NCI-H524 (cell line): ENCODE measurements around the gene ADAM11.

Source experiments
- DNase-seq, 2 experiments: peaks; one replicate each; lab custom pipeline; 2025; lab: John Stamatoyannopoulos, UW

ADAM11 gene

DNA sequence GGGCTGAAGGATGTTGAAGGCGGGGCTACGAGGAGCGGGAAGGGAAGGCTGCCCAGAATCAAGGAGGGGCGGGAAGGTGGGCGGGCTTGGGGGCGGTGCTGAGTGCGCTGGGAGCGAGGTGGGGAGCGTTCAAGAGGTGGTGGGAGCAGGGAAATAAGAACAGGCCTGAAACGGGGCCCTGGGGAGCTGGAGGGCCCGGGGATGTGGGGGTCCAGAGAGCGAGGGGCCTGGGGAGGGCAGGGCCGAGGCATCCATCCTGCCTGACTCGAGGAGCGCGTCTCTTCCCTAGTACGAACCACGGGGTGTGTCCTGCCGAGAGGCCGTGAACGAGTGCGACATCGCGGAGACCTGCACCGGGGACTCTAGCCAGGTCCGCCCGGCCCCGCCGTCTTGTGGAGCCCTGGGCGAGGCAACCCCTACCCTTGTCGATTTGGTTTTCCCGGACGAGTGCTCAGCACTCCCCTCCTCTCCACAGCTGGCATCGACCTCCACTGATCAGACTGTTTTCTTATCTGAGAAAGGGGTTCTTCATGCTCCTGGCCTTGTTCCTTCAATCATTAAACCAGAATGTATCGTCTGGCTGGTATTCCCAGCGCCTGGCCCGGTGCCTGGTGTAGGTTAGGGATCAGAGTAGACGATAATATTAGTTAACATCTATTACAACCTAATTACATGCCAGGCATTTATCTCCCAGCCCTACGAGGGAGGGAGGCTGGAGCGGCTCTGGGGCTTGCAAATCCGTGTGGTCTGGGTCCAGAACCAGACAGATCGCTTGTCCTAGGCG is 17.2 kb downstream of the ADAM11 start:
- no peak for DNase-seq

DNA sequence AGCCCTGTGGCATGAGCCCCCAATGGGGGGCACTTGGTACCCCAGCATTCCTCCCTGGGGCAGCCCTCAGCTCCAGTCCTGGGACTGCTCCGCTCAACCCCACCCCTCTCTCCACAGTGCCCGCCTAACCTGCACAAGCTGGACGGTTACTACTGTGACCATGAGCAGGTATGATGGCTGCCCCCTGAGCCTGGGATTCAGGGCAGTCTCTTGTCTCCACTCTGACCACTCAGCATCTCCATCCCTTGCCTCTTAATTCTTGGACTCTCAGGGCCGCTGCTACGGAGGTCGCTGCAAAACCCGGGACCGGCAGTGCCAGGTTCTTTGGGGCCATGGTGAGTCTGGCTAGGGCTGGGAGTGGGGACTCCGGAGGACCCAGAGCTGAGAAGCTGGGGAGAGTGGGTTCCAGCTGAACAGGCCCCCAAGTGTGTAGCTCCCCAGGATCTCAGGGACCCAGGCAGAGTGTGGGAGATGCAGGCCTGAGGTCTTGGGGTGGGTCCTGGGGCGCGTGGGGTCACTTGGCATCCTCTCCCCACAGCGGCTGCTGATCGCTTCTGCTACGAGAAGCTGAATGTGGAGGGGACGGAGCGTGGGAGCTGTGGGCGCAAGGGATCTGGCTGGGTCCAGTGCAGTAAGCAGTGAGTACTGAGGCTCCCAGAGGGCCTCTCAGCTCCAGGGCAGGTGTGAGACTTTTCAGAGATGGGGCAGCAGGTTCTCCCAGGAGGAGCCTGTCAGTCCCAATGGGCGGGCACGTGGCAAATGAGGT is 18.0 kb downstream of the ADAM11 start:
- no peak for DNase-seq

DNA sequence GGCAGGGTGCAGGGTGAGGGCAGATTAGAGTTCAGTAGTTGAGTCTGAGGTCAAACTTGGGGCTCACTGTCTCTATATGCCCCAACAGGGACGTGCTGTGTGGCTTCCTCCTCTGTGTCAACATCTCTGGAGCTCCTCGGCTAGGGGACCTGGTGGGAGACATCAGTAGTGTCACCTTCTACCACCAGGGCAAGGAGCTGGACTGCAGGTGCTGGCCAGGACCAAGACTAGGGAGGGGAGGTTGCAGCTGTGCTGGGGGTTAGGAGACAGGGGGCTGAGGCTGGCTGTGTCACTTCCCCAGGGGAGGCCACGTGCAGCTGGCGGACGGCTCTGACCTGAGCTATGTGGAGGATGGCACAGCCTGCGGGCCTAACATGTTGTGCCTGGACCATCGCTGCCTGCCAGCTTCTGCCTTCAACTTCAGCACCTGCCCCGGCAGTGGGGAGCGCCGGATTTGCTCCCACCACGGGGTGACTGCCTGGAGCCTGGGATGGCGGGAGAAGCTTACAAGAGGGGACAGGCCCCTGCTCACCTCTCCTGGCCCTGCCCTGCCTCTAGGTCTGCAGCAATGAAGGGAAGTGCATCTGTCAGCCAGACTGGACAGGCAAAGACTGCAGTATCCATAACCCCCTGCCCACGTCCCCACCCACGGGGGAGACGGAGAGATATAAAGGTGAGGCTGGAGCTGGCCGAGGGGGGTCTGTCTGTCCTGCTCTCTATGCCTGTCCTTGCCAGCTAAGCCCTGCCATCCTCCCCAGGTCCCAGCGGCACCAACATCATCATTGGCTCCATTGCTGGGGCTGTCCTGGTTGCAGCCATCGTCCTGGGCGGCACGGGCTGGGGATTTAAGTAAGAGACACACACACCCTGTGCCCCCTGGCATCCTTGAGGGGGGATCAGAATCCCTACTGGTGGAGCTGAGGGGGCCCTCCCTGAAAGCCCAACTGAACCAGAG is 18.9 kb downstream of the ADAM11 start:
- no peak for DNase-seq

DNA sequence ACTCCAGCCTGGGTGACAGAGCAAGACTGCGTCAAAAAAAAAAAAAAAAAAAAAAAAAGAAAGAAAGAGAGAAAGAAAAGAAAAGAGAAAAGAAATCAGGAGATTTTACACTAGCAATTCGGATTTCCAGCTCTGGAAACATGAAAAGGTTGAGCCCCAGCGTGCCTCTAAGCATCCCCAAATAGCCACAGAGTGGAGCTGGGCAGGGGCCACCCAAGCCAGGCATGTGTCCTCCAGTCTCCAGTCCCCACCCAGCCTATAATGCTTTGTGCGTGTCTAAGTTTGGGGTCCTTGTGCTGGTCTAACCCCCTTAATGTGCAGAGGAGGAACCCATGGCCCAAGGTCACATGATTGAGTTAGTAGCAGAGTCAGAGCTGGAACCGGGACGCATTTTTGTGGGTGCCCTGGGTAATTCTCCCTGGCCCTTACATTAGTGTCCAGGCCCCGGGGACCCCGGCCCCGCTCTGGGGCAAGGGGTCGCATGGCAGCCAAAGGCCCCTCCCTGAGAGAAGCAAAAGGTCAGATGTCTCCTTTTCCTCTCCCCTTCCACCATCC is 19.9 kb downstream of the ADAM11 start:
- DNase-seq: no peak

DNA sequence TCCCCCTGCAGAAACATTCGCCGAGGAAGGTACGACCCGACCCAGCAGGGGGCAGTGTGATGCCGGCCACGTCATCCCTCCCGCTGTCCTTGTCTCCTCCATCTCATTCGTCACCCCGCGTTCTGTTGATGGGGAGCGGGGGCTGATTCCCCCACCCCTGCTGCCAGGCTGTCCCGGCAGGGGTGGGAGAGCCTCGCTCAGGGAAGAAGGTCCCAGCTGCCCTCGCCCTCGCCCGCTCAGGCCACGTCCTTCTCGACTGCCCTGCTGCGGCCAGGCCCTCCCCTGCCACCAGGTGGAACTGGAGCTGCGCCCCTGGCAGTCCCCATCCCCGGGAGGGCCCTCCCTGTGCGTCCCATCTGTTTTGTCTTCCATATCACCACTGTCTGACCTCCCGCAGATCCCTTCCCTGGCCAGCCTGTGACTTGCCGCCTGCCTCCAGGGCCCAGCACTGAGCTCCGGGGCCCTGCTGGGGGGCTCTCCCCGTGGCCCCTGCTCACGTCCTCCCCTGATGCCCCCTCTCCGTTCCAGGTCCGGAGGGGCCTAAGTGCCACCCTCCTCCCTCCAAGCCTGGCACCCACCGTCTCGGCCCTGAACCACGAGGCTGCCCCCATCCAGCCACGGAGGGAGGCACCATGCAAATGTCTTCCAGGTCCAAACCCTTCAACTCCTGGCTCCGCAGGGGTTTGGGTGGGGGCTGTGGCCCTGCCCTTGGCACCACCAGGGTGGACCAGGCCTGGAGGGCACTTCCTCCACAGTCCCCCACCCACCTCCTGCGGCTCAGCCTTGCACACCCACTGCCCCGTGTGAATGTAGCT is 20.6 kb downstream of the ADAM11 start:
- peak; percentile 92 to 93 for DNase-seq

DNA sequence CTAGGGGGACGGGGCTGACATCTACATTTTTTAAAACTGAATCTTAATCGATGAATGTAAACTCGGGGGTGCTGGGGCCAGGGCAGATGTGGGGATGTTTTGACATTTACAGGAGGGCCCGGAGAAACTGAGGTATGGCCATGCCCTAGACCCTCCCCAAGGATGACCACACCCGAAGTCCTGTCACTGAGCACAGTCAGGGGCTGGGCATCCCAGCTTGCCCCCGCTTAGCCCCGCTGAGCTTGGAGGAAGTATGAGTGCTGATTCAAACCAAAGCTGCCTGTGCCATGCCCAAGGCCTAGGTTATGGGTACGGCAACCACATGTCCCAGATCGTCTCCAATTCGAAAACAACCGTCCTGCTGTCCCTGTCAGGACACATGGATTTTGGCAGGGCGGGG is 21.4 kb downstream of the ADAM11 start:
- no peak for DNase-seq

DNA sequence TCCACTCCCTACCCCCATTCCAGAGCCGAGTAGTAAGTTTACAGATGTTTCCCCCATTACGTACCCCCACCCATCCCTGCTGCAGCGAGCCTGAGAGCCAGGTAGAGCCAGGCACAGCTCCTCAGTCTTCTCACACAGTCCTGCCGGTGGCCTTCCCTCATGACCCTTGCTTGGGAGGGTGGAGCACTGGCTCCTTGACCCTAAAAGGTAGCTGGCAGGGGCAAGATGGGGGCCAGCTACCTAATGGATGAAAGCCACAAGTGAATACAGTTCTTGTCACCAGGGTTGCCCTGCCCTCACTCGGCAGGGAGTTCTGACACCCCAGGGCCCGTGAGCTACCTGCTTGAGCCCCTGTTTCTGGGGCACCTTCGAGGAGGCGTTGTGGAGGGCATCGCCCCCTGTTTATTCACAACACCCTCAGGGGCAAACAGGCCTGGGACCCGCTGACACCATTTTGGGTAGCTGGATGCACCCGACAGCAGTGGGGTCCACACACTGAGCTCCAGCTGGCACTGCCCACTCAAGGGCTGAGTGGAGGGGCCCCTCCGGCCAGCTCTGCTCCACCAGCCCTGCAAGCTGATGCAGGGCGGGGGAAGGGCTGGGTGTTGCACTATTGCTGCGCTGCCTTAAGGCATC is 22.2 kb downstream of the ADAM11 start:
- no peak for DNase-seq

DNA sequence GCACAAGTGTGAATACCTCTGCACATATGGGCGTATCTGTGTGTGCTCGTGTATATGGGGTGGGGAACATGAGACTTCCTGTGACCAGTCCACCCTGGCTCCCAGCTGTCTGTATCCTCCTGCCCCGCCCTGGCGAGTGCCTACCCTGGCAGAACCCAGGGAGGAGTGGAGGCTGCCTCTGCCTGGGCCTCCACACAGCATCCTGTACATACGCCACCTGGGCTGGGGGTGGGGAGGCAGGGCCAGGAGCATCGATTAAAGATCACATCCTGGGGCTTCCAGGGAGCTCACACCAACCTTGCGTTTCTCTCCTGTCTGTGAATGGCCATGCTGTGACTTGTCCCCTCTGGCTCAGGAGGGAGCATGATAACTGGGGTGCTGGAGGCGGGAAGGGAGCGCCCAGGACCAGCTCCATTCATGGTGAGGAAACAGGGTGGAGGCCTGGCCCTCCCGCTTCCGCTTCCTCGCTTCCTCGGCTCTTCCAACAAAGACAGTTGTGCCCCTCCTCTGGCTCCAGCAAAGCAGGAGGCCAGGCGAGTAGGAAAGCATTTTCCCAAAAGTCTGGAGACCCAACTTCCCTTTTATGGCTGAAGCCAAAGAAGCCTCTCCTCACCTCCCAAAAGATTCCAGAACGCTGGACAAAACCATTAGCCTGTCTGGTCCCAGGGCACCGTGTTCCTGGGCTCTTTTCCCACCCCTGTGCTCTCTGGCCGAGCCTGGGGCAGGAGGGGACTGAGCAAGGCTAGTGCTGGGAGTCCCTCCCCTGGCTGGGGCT is 22.9 kb downstream of the ADAM11 start:
- DNase-seq: no peak

DNA sequence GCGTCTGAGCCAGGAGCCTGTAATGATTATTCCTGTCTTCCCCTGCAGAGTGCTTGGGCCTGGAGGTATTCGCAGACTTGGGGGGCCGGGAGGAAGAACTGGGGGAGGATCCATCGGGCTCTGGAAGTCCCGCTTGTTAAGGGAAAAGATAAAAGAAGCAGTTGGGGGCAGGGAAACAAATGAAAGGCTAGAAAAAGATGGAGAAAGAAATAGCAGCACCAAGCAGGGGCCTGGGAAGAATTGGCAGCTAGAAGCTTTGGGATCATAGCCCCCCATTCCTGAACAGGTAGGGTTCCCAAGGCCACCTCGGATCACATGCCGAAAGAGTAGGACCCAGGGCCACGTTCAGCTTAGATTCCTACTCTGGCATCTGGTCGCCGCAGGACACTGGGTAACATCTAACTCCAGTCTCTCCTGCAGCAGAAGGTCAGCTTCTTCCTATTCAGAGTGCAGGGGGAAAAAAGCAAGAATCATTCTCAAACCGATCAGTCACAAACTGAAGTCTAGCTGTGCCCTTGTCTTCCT is 23.6 kb downstream of the ADAM11 start:
- no peak for DNase-seq

DNA sequence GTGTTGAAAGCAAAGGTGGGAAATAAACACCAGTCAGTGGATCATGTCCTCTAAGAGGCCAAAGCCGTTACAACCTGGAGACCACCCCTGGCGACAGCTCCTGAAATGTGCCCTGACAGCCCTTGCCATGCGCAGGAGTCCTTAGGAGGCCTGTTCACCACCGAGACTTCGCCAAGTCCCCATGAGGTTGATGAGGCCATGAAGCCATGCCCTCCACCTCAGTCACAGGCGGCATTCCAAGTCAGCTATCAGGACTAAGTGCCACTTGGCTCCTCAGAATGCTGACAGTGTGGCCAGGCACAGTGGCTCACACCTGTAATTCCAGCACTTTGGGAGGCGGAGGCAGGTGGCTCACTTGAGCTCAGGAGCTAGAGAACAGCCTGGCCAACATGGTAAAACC is 27.1 kb downstream of the ADAM11 start:
- DNase-seq: no peak

DNA sequence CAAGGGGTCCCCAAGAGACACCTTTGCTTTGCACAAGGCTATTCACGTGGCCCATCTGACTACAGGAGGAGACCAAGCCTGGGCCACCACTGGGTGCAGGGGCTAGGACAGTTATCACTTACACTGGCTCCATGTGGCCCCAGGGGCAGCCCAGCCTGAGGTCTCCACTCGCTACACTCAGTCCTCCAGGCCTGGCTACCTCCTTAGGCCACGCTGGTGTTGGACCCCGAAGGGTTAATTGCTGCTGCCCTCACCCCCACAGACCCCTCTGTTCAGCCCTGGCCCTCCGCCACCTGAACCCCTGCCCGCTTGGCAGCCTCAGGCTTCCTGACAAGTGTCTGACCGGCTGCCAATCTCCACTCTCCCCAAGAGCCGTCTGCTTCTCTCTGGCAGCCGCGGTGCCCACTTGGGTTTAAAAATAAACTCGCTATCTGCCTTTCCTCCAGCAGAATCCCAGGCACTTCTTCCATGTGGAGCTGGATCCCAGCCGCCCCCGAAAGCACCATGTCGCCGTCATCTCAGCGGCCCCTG is 27.8 kb downstream of the ADAM11 start:
- peak; percentile 42 to 48 for DNase-seq

DNA sequence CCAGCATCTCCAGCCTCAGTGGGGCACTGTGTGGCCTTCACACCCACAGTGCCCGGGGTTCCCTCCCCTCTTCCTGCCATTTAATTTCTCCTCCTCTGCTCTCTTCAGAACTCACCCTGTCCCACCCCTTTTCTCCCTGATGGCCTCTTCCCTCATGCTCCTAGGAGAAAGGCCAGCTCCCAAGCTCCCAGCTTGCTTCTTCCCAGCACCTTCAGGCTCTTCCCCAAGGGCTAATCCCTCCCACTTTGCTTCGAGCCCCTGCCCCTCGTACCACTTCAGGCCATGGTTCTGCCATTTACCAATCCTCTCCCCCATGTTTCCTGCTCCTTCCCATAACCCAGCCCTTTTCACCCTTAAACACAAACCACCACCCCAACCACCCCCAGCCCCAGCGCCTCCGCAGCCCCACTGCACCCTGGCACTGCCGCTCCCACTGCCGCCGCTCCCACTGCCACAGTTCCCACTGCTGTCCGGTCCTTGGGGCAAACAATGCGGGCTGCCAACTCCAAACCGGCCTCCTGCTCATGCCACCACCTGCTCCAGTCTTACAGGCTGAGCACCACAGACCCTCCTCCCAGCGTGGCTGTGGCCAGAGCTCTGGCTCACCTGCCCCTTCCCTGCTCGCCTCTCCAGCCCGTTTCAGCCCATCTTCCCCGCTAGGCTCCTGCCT is 28.6 kb downstream of the ADAM11 start:
- no peak for DNase-seq

DNA sequence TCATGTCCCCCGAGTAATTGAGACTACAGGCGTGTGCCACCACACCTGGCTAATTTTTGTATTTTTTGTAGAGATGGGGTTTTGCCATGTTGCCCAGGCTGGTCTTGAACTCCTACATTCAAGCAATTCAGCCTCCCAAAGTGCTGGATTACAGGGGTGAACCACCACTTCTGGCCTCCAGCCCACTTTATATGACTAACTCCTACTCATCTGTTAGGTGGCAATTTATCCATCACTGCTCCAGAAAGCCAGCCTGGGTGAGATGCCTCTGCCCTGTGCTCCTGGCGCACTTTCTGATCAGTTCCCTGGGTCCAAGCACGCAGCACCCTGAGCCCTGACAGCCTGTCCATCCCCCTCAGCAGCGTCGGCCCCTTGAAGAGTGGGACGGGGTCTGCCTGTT is 29.4 kb downstream of the ADAM11 start:
- DNase-seq: no peak

DNA sequence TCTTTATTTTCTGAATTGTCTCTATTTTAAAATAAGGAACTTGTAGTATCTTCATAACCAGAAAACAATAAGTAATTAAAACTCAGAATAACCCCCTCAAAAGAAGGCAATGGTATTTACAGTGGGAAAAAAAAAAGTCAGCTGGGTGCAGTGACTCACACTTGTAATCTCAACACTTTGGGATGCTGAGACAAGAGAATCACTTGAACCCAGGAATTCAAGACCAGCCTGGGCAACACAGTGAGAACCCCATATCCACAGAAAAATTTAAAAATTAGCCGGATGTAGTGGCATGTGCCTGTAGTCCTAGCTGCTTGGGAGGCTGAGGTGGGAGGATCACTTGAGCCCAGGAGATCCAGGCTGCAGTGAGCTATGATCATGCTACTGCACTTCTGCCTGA is 33.5 kb downstream of the ADAM11 start:
- no peak for DNase-seq

DNA sequence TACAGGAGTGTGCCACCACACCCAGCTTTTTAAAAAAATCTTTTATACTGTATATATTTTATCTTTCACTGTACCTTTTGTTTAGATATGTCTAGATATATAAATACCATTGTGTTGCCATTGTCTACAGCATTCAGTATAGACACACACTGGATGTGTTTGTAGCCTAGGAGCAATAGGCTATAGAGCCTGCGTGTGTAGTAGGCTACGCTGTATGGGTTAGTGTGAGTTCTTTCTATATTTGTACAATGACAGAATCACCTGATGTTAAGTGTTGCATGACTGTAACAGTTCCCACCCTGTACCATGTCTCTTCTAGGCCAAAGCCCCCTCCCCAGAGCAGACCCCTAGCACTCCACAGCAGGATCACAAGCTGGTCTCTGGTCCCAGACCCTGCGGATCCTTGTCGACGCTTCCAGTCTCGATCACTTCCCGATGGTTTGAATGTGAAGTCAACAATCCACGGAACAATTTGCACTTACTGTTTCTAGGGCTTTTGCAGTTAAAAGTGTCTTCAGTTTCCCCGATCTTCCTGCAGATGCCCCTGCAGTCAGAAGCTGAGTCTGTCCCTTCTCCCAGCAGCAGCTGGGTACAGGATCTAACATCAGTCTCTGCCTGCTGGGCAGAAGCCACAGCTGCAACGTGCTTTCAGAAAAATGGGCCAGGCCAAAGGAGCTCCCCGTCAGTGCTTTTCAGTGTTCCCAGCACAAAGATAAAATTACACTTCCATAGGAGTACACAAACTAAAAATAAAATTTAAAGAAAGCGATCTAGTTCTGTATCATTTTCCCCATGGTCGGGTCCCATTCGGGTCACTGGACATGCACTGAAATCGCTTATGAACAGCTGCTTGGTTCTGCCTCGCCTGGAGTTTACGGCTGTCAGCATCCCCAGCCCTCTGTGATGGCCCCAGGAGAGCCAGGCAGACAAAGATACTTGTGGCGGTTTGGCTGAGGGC is 35.4 kb downstream of the ADAM11 start:
- no peak for DNase-seq

DNA sequence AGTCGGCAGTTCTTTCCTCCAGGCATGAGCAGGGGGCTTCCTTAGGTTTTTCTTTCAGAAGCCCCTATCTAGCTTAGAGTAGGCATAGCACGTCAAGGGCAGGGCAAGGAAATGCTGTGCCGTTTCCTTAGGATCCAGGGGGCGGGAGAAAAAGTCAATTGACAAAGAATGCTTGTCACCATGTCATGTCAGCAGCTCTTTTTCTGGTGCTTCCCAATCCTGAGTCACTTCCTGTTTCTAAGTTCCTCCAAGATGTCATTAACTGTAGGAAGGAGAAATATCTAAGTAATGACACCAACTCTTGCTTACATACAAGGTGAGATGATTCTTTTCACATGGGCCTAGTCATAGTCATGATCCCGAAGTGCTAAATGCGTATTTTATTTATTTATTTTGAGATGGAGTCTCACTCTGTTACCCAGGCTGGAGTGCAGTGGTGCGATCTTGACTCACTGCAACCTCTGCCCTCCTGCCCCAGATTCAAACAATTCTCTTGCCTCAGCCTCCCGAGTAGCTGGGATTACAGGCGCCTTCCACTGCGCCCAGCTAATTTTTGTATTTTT is 36.1 kb downstream of the ADAM11 start:
- no peak for DNase-seq

DNA sequence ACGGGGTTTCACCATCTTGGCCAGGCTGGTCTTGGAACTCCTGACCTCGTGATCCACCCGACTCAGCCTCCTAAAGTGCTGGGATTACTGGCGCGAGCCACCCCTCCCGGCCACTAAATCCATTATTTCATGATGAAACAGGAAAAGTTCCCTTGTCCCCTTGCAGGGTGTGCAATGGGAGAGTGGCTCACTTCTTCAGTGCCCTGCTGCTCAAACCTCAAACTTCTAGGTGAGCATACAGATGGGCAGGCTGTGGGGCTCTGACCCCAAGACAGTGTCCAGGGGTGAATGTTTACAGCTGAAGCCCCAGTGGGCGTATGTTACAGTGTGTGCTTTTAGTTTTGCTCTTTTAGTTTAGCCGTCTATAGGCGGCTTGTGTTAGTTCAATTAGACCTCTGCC is 36.6 kb downstream of the ADAM11 start:
- DNase-seq: no peak
